Measurements from ENCODE around the gene HEXB.

The HEXB gene

DNA sequence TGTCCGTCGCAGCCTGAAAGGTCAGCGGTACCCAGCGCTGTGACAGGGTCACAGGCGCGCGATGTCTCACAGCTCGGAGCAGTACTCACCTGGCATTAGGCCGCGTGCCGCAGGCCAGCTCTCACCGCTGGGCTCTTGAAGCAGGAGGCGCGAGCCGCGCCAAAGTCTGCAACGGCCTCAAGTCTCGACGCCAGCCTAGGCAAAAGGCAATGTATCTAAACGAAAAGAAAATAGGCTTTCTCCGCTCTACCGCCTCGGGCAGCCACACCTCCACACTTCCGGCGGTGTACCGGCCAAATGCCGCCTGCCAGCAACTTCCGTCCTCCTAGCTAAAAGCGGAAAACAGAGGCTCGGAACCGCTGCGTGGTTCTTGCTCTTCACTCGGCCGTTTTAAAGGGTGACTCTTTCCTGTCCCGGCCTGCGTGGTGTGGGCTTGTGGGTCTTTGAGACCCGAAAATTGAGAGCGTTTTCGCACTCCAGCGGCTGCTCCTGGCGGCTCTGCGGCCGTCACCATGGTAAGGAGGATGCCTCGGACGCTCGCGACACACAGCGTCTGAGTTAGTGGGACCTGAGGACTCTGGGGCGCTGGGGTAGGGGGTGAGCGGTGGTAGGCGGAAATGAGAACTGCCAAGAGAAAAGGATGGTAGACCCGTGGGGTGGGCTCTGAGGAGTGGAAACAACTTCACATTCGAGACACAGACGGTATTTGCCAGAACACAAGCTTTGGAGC, 82.0 kb downstream of the HEXB start, which contains the start of the genes GFM2 and NSA2 (continued):
- TF ChIP-seq, protein P1, sequence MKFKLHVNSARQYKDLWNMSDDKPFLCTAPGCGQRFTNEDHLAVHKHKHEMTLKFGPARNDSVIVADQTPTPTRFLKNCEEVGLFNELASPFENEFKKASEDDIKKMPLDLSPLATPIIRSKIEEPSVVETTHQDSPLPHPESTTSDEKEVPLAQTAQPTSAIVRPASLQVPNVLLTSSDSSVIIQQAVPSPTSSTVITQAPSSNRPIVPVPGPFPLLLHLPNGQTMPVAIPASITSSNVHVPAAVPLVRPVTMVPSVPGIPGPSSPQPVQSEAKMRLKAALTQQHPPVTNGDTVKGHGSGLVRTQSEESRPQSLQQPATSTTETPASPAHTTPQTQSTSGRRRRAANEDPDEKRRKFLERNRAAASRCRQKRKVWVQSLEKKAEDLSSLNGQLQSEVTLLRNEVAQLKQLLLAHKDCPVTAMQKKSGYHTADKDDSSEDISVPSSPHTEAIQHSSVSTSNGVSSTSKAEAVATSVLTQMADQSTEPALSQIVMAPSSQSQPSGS (tag by site-specific recombination; IDR thresholded peaks at IDR 0.05; ENCODE audit: low read depth) = no peak
- TF ChIP-seq ZBTB21 (tag by site-specific recombination; IDR thresholded peaks at IDR 0.05) = 0 out of 2 replicates have a peak, but pooled peaks have one; percentile 61
- no peak for TF ChIP-seq ZSCAN16 (tag by site-specific recombination; IDR thresholded peaks at IDR 0.05)
- TF ChIP-seq HOXC10 (CRISPR knock-in tag; IDR thresholded peaks at IDR 0.05) = no peak
- TF ChIP-seq TCF7L2 (IDR thresholded peaks at IDR 0.05; ENCODE audit: borderline replicate concordance, low read depth, low read length) = 0 out of 2 replicates have a peak, but pooled peaks have one; percentile 29
- no peak for TF ChIP-seq ZNF155 (tag by site-specific recombination; IDR thresholded peaks at IDR 0.05)
- peak; percentile 89 for TF ChIP-seq ZNF558 (tag by site-specific recombination; IDR thresholded peaks at IDR 0.05)
- TF ChIP-seq ZNF660 (tag by site-specific recombination; IDR thresholded peaks at IDR 0.05) = peak; percentile 99
- TF ChIP-seq MZF1 (tag by site-specific recombination; IDR thresholded peaks at IDR 0.05; ENCODE audit: borderline replicate concordance) = no peak
- TF ChIP-seq ZNF221 (tag by site-specific recombination; IDR thresholded peaks at IDR 0.05; ENCODE audit: borderline replicate concordance) = no peak
- peak; percentile 54; the same call in 1 of the 2 replicates for TF ChIP-seq ZNF341 (tag by site-specific recombination; IDR thresholded peaks at IDR 0.05; ENCODE audit: low read depth)
- TF ChIP-seq, protein P2, sequence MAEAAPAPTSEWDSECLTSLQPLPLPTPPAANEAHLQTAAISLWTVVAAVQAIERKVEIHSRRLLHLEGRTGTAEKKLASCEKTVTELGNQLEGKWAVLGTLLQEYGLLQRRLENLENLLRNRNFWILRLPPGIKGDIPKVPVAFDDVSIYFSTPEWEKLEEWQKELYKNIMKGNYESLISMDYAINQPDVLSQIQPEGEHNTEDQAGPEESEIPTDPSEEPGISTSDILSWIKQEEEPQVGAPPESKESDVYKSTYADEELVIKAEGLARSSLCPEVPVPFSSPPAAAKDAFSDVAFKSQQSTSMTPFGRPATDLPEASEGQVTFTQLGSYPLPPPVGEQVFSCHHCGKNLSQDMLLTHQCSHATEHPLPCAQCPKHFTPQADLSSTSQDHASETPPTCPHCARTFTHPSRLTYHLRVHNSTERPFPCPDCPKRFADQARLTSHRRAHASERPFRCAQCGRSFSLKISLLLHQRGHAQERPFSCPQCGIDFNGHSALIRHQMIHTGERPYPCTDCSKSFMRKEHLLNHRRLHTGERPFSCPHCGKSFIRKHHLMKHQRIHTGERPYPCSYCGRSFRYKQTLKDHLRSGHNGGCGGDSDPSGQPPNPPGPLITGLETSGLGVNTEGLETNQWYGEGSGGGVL (tag by site-specific recombination; IDR thresholded peaks at IDR 0.05) = no peak
- no peak; the same call in none of the 2 replicates for TF ChIP-seq ZNF561 (tag by site-specific recombination; IDR thresholded peaks at IDR 0.05; ENCODE audit: borderline replicate concordance)
- peak; percentile 83 for TF ChIP-seq ZSCAN30 (tag by site-specific recombination; IDR thresholded peaks at IDR 0.05)
- no peak for TF ChIP-seq ZBTB20 (tag by site-specific recombination; IDR thresholded peaks at IDR 0.05)
- TF ChIP-seq ZNF48 (tag by site-specific recombination; IDR thresholded peaks at IDR 0.05) = no peak
- no peak for TF ChIP-seq ZNF416 (tag by site-specific recombination; IDR thresholded peaks at IDR 0.05)
- TF ChIP-seq ZNF223 (tag by site-specific recombination; IDR thresholded peaks at IDR 0.05) = no peak
- TF ChIP-seq ZNF791 (tag by site-specific recombination; IDR thresholded peaks at IDR 0.05) = no peak
- TF ChIP-seq, protein P3, sequence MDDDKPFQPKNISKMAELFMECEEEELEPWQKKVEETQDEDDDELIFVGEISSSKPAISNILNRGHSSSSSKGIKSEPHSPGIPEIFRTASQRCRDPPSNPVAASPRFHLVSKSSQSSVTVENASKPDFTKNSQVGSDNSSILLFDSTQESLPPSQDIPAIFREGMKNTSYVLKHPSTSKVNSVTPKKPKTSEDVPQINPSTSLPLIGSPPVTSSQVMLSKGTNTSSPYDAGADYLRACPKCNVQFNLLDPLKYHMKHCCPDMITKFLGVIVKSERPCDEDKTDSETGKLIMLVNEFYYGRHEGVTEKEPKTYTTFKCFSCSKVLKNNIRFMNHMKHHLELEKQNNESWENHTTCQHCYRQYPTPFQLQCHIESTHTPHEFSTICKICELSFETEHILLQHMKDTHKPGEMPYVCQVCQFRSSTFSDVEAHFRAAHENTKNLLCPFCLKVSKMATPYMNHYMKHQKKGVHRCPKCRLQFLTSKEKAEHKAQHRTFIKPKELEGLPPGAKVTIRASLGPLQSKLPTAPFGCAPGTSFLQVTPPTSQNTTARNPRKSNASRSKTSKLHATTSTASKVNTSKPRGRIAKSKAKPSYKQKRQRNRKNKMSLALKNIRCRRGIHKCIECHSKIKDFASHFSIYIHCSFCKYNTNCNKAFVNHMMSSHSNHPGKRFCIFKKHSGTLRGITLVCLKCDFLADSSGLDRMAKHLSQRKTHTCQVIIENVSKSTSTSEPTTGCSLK (tag by site-specific recombination; IDR thresholded peaks at IDR 0.05) = no peak
- no peak for TF ChIP-seq IKZF3 (tag by site-specific recombination; IDR thresholded peaks at IDR 0.05)
- TF ChIP-seq ZNF174 (tag by site-specific recombination; IDR thresholded peaks at IDR 0.05) = no peak
- TF ChIP-seq ZNF140 (tag by site-specific recombination; IDR thresholded peaks at IDR 0.05) = no peak
- peak; percentile 28; the same call in 1 of the 2 replicates for TF ChIP-seq OSR2 (tag by site-specific recombination; IDR thresholded peaks at IDR 0.05)
- TF ChIP-seq EGR2 (tag by site-specific recombination; IDR thresholded peaks at IDR 0.05; ENCODE audit: low read depth) = peak; percentile 56
- no peak for TF ChIP-seq HOXD13 (CRISPR knock-in tag; IDR thresholded peaks at IDR 0.05; ENCODE audit: borderline replicate concordance)
- TF ChIP-seq SALL2 (tag by site-specific recombination; IDR thresholded peaks at IDR 0.05; ENCODE audit: borderline replicate concordance) = no peak
- peak; percentile 55 for TF ChIP-seq WT1 (tag by site-specific recombination; IDR thresholded peaks at IDR 0.05)
- TF ChIP-seq ZNF157 (tag by site-specific recombination; IDR thresholded peaks at IDR 0.05) = no peak
- peak; percentile 81 for TF ChIP-seq SP2 (tag by site-specific recombination; IDR thresholded peaks at IDR 0.05)
- TF ChIP-seq ZNF501 (tag by site-specific recombination; IDR thresholded peaks at IDR 0.05) = peak; percentile 97
- no peak for TF ChIP-seq ZNF133 (tag by site-specific recombination; IDR thresholded peaks at IDR 0.05)
- TF ChIP-seq, protein P4, sequence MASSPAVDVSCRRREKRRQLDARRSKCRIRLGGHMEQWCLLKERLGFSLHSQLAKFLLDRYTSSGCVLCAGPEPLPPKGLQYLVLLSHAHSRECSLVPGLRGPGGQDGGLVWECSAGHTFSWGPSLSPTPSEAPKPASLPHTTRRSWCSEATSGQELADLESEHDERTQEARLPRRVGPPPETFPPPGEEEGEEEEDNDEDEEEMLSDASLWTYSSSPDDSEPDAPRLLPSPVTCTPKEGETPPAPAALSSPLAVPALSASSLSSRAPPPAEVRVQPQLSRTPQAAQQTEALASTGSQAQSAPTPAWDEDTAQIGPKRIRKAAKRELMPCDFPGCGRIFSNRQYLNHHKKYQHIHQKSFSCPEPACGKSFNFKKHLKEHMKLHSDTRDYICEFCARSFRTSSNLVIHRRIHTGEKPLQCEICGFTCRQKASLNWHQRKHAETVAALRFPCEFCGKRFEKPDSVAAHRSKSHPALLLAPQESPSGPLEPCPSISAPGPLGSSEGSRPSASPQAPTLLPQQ (tag by site-specific recombination; IDR thresholded peaks at IDR 0.05) = peak; percentile 87
- TF ChIP-seq, protein P5, sequence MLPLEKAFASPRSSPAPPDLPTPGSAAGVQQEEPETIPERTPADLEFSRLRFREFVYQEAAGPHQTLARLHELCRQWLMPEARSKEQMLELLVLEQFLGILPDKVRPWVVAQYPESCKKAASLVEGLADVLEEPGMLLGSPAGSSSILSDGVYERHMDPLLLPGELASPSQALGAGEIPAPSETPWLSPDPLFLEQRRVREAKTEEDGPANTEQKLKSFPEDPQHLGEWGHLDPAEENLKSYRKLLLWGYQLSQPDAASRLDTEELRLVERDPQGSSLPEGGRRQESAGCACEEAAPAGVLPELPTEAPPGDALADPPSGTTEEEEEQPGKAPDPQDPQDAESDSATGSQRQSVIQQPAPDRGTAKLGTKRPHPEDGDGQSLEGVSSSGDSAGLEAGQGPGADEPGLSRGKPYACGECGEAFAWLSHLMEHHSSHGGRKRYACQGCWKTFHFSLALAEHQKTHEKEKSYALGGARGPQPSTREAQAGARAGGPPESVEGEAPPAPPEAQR (tag by site-specific recombination; IDR thresholded peaks at IDR 0.05) = peak; percentile 89
